A673 (cell line): ENCODE data around the gene SORL1. TPM values are rescaled to one million over a fixed set of nuclear protein-coding genes. Genes with fewer than 3 reads are reported as not detected.

Experiments
- BruUV-seq: library from RNA; stranded (reverse); fragments of 400-500 nt; replicated peaks from 2 replicates; lab custom pipeline; 2021; lab: Mats Ljungman, UMichigan
- CTCF ChIA-PET: fragments of 300-600 bp; sonication (Branson Sonifier 250); formaldehyde crosslinking; loops from one replicate; lab custom pipeline; 2022; ENCODE audit warnings: antibody characterized with exemption; lab: Charles Lee
- POLR2A ChIA-PET: fragments of 300-600 bp; sonication (Branson Sonifier 250); formaldehyde crosslinking; loops from one replicate; lab custom pipeline; 2022; ENCODE audit warnings: antibody characterized with exemption; ENCODE audit not compliant: low non-redundant PET; lab: Charles Lee
- DNase-seq: peaks from one replicate; pipeline ENCODE4 v3.0.0-alpha.2; 2015; ENCODE audit warnings: low spot score
- H3K27ac ChIP-seq: fragments of 200-600 bp; sonication (generic); 2 replicates; pipeline ENCODE4 v1.5.1; 2016; ENCODE audit warnings: mixed run types, low read depth, mild to moderate bottlenecking, mixed read lengths, antibody characterized with exemption, low read length; ENCODE audit not compliant: poor library complexity, severe bottlenecking
- H3K27me3 ChIP-seq: fragments of 200-600 bp; sonication (generic); replicated peaks from 2 replicates; pipeline ENCODE4 v1.6.1; 2017; ENCODE audit warnings: mixed run types, low read depth, mild to moderate bottlenecking, mixed read lengths, antibody characterized with exemption, low read length; ENCODE audit not compliant: insufficient read depth, poor library complexity
- H3K36me3 ChIP-seq: fragments of 200-600 bp; sonication (generic); 2 replicates; pipeline ENCODE4 v1.6.1; 2016; ENCODE audit warnings: mixed run types, mild to moderate bottlenecking, mixed read lengths, antibody characterized with exemption, low read length; ENCODE audit not compliant: insufficient read depth, poor library complexity, severe bottlenecking
- H3K4me1 ChIP-seq: fragments of 200-600 bp; sonication (generic); 2 replicates; pipeline ENCODE4 v1.6.1; 2017; ENCODE audit warnings: mixed run types, mild to moderate bottlenecking, mixed read lengths, antibody characterized with exemption, low read length; ENCODE audit not compliant: insufficient read depth, poor library complexity, severe bottlenecking
- H3K4me3 ChIP-seq: fragments of 200-600 bp; sonication (generic); 2 replicates; pipeline ENCODE4 v1.5.1; 2016; ENCODE audit warnings: low read depth, mixed run types, mild to moderate bottlenecking, mixed read lengths, low read length; ENCODE audit not compliant: poor library complexity, severe bottlenecking
- H3K9me3 ChIP-seq: fragments of 200-600 bp; sonication (generic); 2 replicates; pipeline ENCODE4 v1.6.1; 2016; ENCODE audit warnings: mixed run types, low read depth, mild to moderate bottlenecking, mixed read lengths, antibody characterized with exemption, low read length; ENCODE audit not compliant: poor library complexity, severe bottlenecking
- EZH2 ChIP-seq: fragments of 200-600 bp; sonication (generic); IDR thresholded peaks from 2 replicates; pipeline ENCODE4 v1.6.1; 2017; ENCODE audit warnings: borderline replicate concordance, low read depth, mild to moderate bottlenecking, mixed read lengths, antibody characterized with exemption, low read length; ENCODE audit not compliant: poor library complexity, severe bottlenecking
- intact Hi-C: fragments of 100-400 bp; cut with micrococcal nuclease; formaldehyde crosslinking; loops from one replicate; pipeline ENCODE4 v1.10.0; 2022; ENCODE audit not compliant: unreplicated experiment
- total RNA-seq: library from RNA; stranded (reverse); gene quantifications from 2 replicates; pipeline ENCODE4 v1.2.3, GENCODE V29; 2021
- TF ChIP-seq, protein P1 (sequence below): fragments of 300-800, 200-600 bp; sonication (generic); conservative IDR thresholded peaks from 2 replicates; pipeline ENCODE4 v1.5.1; 2017; ENCODE audit warnings: low read depth, mild to moderate bottlenecking, antibody characterized with exemption, low read length, moderate library complexity, mixed read lengths

Gene SORL1
- total RNA-seq, 1 experiment from 2014 or later: 0.95 TPM

- Histone ChIP-seq H3K4me1 (peaks cover 18% of the 10 kb centered on the region), H3K27me3 (no peaks in the 10 kb centered on the region), H3K27ac (no peak overlapping the region), H3K4me3 (no peak overlapping the region), H3K9me3 (no peaks in the 10 kb centered on the region), H3K36me3 (no peaks in the 10 kb centered on the region)
- ChIA-PET CTCF (no interaction called here), POLR2A (interaction anchor here (0.6 kb wide), 1 partner anchor 9 kb away, joined by 3 read pairs; no protein-coding TSS in a partner anchor)
- no peak for DNase-seq
- TF ChIP-seq, protein P1, sequence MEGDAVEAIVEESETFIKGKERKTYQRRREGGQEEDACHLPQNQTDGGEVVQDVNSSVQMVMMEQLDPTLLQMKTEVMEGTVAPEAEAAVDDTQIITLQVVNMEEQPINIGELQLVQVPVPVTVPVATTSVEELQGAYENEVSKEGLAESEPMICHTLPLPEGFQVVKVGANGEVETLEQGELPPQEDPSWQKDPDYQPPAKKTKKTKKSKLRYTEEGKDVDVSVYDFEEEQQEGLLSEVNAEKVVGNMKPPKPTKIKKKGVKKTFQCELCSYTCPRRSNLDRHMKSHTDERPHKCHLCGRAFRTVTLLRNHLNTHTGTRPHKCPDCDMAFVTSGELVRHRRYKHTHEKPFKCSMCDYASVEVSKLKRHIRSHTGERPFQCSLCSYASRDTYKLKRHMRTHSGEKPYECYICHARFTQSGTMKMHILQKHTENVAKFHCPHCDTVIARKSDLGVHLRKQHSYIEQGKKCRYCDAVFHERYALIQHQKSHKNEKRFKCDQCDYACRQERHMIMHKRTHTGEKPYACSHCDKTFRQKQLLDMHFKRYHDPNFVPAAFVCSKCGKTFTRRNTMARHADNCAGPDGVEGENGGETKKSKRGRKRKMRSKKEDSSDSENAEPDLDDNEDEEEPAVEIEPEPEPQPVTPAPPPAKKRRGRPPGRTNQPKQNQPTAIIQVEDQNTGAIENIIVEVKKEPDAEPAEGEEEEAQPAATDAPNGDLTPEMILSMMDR: no peak
- no peak for TF ChIP-seq EZH2
- no TSS peak for BruUV-seq
- intact Hi-C loops: no loop called here
These were observed 31.8 kb downstream of the SORL1 start for GRCh38 chr11:121483805-121484480.

DNA sequence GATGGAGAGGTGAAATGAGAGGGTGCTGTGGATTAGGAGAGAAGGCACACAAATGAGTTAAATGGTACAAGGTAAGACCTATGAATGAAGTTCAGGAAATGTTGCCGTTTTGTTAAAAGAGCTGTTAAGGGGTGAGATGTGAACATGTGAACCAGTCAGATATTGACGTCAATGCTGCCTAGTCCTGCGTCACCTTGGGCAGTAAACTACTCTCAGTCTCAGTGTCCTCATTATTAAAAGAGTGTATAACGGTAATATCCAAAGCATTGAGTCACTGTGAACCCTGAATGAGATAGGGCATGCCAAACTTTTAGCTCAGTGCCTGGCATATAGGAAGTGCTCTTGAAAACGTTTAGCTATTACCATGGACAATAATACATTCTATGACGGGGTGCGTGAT lies 33.1 kb downstream of the SORL1 start:
- BruUV-seq: no TSS peak
- intact Hi-C loops: no loop called here
- Histone ChIP-seq H3K4me1 (peaks cover 8% of the 10 kb centered on the region), H3K4me3 (no peak overlapping the region), H3K36me3 (no peaks in the 10 kb centered on the region), H3K9me3 (no peaks in the 10 kb centered on the region), H3K27me3 (no peaks in the 10 kb centered on the region), H3K27ac (no peak overlapping the region)
- ChIA-PET CTCF (no interaction called here), POLR2A (no interaction called here)
- TF ChIP-seq, protein P1: no peak
- no peak for TF ChIP-seq EZH2
- DNase-seq: no peak

- Histone ChIP-seq H3K36me3 (no peaks in the 10 kb centered on the region), H3K27ac (no peak overlapping the region), H3K4me1 (peaks cover 8% of the 10 kb centered on the region), H3K27me3 (no peaks in the 10 kb centered on the region), H3K4me3 (no peak overlapping the region), H3K9me3 (no peaks in the 10 kb centered on the region)
- intact Hi-C loops: no loop called here
- ChIA-PET POLR2A (no interaction called here), CTCF (no interaction called here)
- BruUV-seq: no TSS peak
- DNase-seq: no peak
- TF ChIP-seq EZH2: no peak
- TF ChIP-seq, protein P1: no peak
These were observed 33.9 kb downstream of the SORL1 start for GRCh38 chr11:121486054-121486453.
